Upper lobe of left lung (tissue), 4 donors: Measurements from ENCODE around the gene SGPL1.
"Not testable (repeated sequence)": the region's sequence is repeated elsewhere in the genome, so short reads cannot be mapped to it uniquely, and the experiment has no call there.

Experiments used
- POLR2A ChIP-seq, 4 donors: fragments of 450-650 bp; IDR thresholded peaks; one replicate each; pipeline ENCODE4 v1.5.1; 2016 to 2017; ENCODE audit warnings: antibody characterized with exemption in 4 of 4, mild to moderate bottlenecking in 2 of 4
- POLR2AphosphoS5 ChIP-seq, 2 donors: sonication (generic); formaldehyde crosslinking; IDR thresholded peaks; one replicate each; pipeline ENCODE4 v1.5.1; 2017; ENCODE audit warnings: antibody characterized with exemption in 2 of 2

DNA sequence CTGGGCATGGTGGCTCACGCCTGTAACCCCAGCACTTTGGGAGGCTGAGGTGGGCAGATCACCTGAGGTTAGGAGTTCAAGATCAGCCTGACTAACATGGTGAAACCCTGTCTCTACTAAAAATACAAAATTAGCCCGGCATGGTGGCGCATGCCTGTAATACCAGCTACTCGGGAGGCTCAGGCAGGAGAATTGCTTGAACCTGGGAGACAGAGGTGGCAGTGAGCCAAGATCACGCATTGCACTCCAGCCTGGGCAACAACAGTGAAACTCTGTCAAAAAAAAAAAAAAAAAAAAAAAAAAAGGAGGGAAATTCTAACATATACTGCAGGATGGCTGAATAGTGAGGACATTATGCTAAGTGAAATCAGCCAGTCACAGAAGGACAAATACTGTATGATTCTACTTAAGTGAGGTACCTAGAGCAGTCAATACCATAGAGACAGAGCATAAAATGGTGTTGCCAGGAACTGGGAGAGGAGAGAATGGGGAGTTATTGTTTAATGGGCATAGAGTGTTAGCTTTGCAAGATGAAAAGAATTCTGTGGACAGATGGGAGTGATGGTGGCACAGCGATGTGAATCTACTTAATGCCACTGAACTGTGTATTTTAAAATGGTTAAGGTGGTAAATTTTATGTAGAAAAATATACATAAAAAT, 47.6 kb upstream of the SGPL1 start:
- not testable (repeated sequence) for TF ChIP-seq POLR2A, POLR2AphosphoS5 (IDR thresholded peaks at IDR 0.05)
